PC-3 (cell line): ENCODE results near the gene ACOT13. TPM values are rescaled to one million over a fixed set of nuclear protein-coding genes. Genes with fewer than 3 reads are reported as not detected.
"Not testable (repeated sequence)": the region's sequence is repeated elsewhere in the genome, so short reads cannot be mapped to it uniquely, and the experiment has no call there.

Source experiments
- ATAC-seq: fragments of 200-7000 bp; cut with Tn5 transposase; 2 replicates; pipeline ENCODE4 v1.9.1; 2020; ENCODE audit warnings: mild to moderate bottlenecking, moderate library complexity
- BruUV-seq: library from RNA; stranded (reverse); fragments of 400-500 nt; replicated peaks from 2 replicates; lab custom pipeline; 2021; lab: Mats Ljungman, UMichigan
- CTCF ChIA-PET: fragments of 300-600 bp; sonication (Branson Sonifier 250); formaldehyde crosslinking; loops from one replicate; lab custom pipeline; 2022; ENCODE audit warnings: antibody characterized with exemption; lab: Charles Lee
- POLR2A ChIA-PET: fragments of 300-600 bp; sonication (Branson Sonifier 250); formaldehyde crosslinking; loops from one replicate; lab custom pipeline; 2022; ENCODE audit warnings: antibody characterized with exemption; ENCODE audit not compliant: unreplicated experiment; lab: Charles Lee
- DNase-seq: peaks from one replicate; pipeline ENCODE4 v3.0.0-alpha.2; 2015
- H2AFZ ChIP-seq: fragments of 300-600 bp; sonication (generic); 2 replicates; pipeline ENCODE4 v1.6.0; 2016; ENCODE audit warnings: antibody characterized with exemption, low read length
- H3F3A ChIP-seq: fragments of 300-600 bp; sonication (generic); one replicate; pipeline ENCODE4 v1.6.0; 2017; ENCODE audit warnings: antibody characterized with exemption, low read length, control low read depth, mild to moderate bottlenecking; ENCODE audit not compliant: unreplicated experiment
- H3K27ac ChIP-seq: fragments of 300-600 bp; sonication (generic); 2 replicates; pipeline ENCODE4 v1.5.1; 2016; ENCODE audit warnings: mild to moderate bottlenecking, low read length
- H3K27me3 ChIP-seq: fragments of 300-600 bp; sonication (generic); 2 replicates; pipeline ENCODE4 v1.6.1; 2016; ENCODE audit warnings: low read length, mixed read lengths
- H3K36me3 ChIP-seq: fragments of 300-600 bp; sonication (generic); 2 replicates; pipeline ENCODE4 v1.6.1; 2016; ENCODE audit warnings: low read depth, mixed run types, low read length, mixed read lengths
- H3K4me1 ChIP-seq: fragments of 300-600 bp; sonication (generic); 2 replicates; pipeline ENCODE4 v1.5.1; 2016; ENCODE audit warnings: low read length; ENCODE audit not compliant: insufficient read depth
- H3K4me2 ChIP-seq: fragments of 300-600 bp; sonication (generic); 2 replicates; pipeline ENCODE4 v1.6.0; 2016; ENCODE audit warnings: low read length
- H3K4me3 ChIP-seq: fragments of 300-600 bp; sonication (generic); 2 replicates; pipeline ENCODE4 v1.5.1; 2016; ENCODE audit warnings: mild to moderate bottlenecking, low read length, mixed read lengths
- H3K79me2 ChIP-seq: fragments of 300-600 bp; sonication (generic); 2 replicates; pipeline ENCODE4 v1.6.1; 2017; ENCODE audit warnings: low read length, mixed read lengths
- H3K9ac ChIP-seq: fragments of 300-600 bp; sonication (generic); 2 replicates; pipeline ENCODE4 v1.6.0; 2016; ENCODE audit warnings: mild to moderate bottlenecking, low read length
- H3K9me2 ChIP-seq: fragments of 300-600 bp; sonication (generic); replicated peaks from 2 replicates; pipeline ENCODE4 v1.6.1; 2016; ENCODE audit warnings: mixed run types, low read length, mixed read lengths
- H3K9me3 ChIP-seq: fragments of 300-600 bp; sonication (generic); 2 replicates; pipeline ENCODE4 v1.6.1; 2016; ENCODE audit warnings: low read length, mixed read lengths
- H4K20me1 ChIP-seq: fragments of 300-600 bp; sonication (generic); 2 replicates; pipeline ENCODE4 v1.6.1; 2016; ENCODE audit warnings: low read length, mixed read lengths
- EZH2 ChIP-seq: fragments of 300-600 bp; sonication (generic); IDR thresholded peaks from one replicate; pipeline ENCODE4 v1.6.1; 2017; ENCODE audit warnings: antibody characterized with exemption, mild to moderate bottlenecking, low read length; ENCODE audit not compliant: unreplicated experiment
- EZH2phosphoT487 ChIP-seq: fragments of 300-600 bp; sonication (generic); IDR thresholded peaks from 2 replicates; pipeline ENCODE4 v1.6.1; 2018; ENCODE audit warnings: mild to moderate bottlenecking, antibody characterized with exemption, low read length, borderline replicate concordance
- intact Hi-C: fragments of 100-400 bp; cut with micrococcal nuclease; formaldehyde crosslinking; loops from 2 replicates; pipeline ENCODE4 v1.9.0; 2023
- total RNA-seq: library from RNA; depleted of rRNA; stranded (reverse); fragments of >200 nt; gene quantifications from 2 replicates; pipeline ENCODE4 v1.2.3, GENCODE V29; 2014
- TF ChIP-seq, protein P1 (sequence below): fragments of 300-600 bp; sonication (generic); conservative IDR thresholded peaks from 2 replicates; pipeline ENCODE4 v1.5.1; 2017; ENCODE audit warnings: antibody characterized with exemption, low read depth, mild to moderate bottlenecking, low read length

Gene ACOT13
- total RNA-seq, 1 experiment from 2014 or later: 13.5 TPM

DNA sequence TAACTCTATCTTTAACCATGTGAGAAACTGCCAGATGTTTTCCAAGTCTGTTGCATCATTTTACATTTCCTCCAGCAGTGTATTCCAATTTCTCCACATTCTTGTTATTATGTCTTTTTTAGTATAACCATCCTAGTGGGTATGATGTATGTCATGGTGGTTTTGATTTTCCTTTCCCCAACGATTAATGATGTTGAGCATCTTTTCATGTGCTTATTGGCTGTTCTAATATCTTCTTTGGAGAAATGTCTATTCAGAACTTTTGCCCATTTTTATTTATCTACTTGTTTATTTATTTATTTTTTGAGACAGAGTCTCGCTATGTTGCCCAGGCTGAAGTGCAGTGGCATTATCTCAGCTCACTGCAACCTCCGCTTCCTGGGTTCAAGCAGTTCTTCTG lies 56.4 kb downstream of the ACOT13 start:
- no peaks in the 10 kb centered on the region for H3K27me3 ChIP-seq
- H3K27ac ChIP-seq: no peak overlapping the region
- H3K79me2 ChIP-seq: peaks cover 24% of the 10 kb centered on the region
- H3K4me2 ChIP-seq: no peak overlapping the region
- H3K4me1 ChIP-seq: peaks cover 7% of the 10 kb centered on the region
- ATAC-seq: no peak
- no peak overlapping the region for H3K9ac ChIP-seq
- 0 out of 2 replicates have a peak, but pooled peaks cover 3% of the 10 kb centered on the region for H3K36me3 ChIP-seq
- no peaks in the 10 kb centered on the region for H3K9me3 ChIP-seq
- CTCF ChIA-PET: no interaction called here
- H4K20me1 ChIP-seq: peaks cover 11% of the 10 kb centered on the region
- no TSS peak for BruUV-seq
- no peak overlapping the region for H2AFZ ChIP-seq
- H3F3A ChIP-seq: no peaks in the 10 kb centered on the region
- TF ChIP-seq EZH2 (no peak), EZH2phosphoT487 (no peak)
- TF ChIP-seq, protein P1, sequence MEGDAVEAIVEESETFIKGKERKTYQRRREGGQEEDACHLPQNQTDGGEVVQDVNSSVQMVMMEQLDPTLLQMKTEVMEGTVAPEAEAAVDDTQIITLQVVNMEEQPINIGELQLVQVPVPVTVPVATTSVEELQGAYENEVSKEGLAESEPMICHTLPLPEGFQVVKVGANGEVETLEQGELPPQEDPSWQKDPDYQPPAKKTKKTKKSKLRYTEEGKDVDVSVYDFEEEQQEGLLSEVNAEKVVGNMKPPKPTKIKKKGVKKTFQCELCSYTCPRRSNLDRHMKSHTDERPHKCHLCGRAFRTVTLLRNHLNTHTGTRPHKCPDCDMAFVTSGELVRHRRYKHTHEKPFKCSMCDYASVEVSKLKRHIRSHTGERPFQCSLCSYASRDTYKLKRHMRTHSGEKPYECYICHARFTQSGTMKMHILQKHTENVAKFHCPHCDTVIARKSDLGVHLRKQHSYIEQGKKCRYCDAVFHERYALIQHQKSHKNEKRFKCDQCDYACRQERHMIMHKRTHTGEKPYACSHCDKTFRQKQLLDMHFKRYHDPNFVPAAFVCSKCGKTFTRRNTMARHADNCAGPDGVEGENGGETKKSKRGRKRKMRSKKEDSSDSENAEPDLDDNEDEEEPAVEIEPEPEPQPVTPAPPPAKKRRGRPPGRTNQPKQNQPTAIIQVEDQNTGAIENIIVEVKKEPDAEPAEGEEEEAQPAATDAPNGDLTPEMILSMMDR: no peak
- POLR2A ChIA-PET: no interaction called here
- no peak overlapping the region for H3K4me3 ChIP-seq
- intact Hi-C loops: no loop called here
- DNase-seq: no peak
- H3K9me2 ChIP-seq: no peaks in the 10 kb centered on the region

DNA sequence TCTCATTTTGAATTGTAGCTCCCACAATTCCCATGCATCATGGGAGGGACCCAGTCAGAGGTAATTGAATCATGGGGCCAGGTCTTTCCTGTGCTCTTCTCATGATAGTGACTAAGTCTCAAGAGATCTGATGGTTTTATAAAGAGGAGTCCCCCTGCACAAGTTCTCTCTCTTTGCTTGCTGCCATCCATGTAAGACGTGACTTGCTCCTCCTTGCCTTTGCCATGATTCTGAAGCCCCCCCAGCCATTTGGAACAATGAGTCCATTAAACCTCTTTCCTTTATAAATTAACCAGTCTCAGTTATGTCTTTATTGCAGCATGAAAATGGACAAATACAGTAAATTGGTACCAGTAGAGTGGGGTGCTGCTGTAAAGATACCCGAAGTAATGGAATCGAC lies 63.8 kb downstream of the ACOT13 start:
- H3K4me3 ChIP-seq, H3K9me2 ChIP-seq, H3K9ac ChIP-seq, H3K27me3 ChIP-seq, H3K4me2 ChIP-seq, H3K27ac ChIP-seq, ATAC-seq, intact Hi-C loops, H2AFZ ChIP-seq, POLR2A ChIA-PET, H4K20me1 ChIP-seq, H3K4me1 ChIP-seq, BruUV-seq, H3K36me3 ChIP-seq, H3K79me2 ChIP-seq, CTCF ChIA-PET, DNase-seq, H3F3A ChIP-seq: not testable (repeated sequence)
- 0 out of 2 replicates have a peak, but pooled peaks cover 23% of the 10 kb centered on the region for H3K9me3 ChIP-seq

DNA sequence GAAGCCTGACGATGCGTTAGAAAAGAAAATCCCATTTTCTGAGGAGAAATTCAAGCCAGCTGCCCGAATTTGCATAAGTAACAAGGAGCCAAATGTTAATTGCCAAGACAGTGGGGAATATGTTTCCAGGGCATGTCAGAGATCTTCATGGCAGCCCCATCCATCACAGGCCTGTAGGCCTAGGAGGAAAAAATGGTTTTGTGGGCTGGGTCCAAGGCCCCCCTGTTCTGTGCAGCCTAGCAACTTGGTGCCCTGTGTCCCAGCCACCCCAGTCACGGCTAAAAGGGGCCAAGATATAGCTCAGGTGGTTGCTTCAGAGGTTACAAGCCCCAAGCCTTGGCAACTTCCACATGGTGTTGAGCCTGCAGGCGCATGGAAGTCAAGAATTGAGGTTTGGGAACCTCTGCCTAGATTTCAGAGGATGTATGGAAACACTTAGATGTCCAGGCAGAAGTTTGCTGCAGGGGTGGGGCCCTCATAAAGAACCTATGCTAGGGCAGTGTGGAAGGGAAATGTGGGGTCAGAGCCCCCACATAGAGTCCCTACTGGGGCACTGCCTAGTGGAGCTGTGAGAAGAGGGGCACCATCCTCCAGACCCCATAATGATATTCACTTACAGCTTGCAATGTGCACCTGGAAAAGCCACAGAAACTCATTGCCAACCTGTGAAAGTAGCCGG lies 64.7 kb downstream of the ACOT13 start:
- BruUV-seq, H3K27ac ChIP-seq, H3K27me3 ChIP-seq, CTCF ChIA-PET, H4K20me1 ChIP-seq, H3K4me1 ChIP-seq, H3K79me2 ChIP-seq, H3K4me2 ChIP-seq, ATAC-seq, POLR2A ChIA-PET, H3K4me3 ChIP-seq, H2AFZ ChIP-seq, intact Hi-C loops, DNase-seq, H3K36me3 ChIP-seq, H3K9me2 ChIP-seq, H3K9ac ChIP-seq, H3F3A ChIP-seq: not testable (repeated sequence)
- 0 out of 2 replicates have a peak, but pooled peaks cover 23% of the 10 kb centered on the region for H3K9me3 ChIP-seq

DNA sequence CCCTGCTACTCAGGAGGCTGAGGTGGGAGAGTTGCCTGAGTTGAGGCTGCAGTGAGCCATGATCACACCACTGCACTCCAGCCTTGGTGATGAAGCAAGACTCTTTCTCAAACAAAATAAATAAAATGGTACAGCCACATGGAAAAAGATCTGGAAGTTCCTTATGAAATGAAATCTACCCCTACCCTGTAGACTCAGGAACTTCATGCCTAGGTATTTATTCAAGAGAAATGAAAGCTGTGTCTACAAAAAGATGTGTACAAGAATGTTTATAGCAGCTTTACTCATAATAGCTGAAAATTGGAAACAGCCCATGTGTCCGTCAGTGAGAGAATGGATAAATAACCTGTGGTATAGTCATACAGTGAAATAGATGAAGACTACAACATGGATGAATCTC lies 67.3 kb downstream of the ACOT13 start:
- Histone ChIP-seq H3K27ac (no peak overlapping the region), H3K4me1 (no peaks in the 10 kb centered on the region), H3K4me2 (no peak overlapping the region), H3K27me3 (no peaks in the 10 kb centered on the region), H3K9me2 (0 out of 2 replicates have a peak, but pooled peaks cover 4% of the 10 kb centered on the region), H4K20me1 (no peaks in the 10 kb centered on the region), H3K9ac (no peak overlapping the region), H3K79me2 (no peaks in the 10 kb centered on the region), H3K9me3 (0 out of 2 replicates have a peak, but pooled peaks cover 23% of the 10 kb centered on the region), H3F3A (no peaks in the 10 kb centered on the region), H2AFZ (no peak overlapping the region), H3K4me3 (no peak overlapping the region), H3K36me3 (no peaks in the 10 kb centered on the region)
- intact Hi-C loops: no loop called here
- CTCF ChIA-PET: no interaction called here
- TF ChIP-seq EZH2phosphoT487 (no peak), EZH2 (no peak)
- TF ChIP-seq, protein P1: no peak
- ATAC-seq (no peak), DNase-seq (no peak)
- POLR2A ChIA-PET: no interaction called here
- no TSS peak for BruUV-seq

DNA sequence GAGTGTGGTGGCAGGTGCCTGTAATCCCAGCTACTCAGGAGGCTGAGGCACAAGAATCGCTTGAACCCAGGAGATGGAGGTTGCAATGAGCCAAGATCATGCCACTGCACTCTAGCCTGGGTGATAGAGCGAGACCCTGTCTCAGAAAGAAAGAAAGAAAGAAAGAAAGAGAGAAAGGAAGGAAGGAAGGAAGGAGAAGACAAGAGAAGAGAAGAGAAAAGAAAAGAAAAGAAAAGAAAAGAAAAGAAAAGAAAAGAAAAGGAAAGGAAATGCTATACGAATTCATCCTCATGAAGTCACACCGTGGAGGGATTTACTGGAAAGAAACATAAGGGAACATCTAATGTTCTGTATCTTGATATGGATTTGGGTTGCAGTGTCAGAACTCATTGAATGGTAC lies 67.8 kb downstream of the ACOT13 start:
- H3K79me2 ChIP-seq, H3K27me3 ChIP-seq, H3K4me1 ChIP-seq, H3K9ac ChIP-seq, intact Hi-C loops, CTCF ChIA-PET, DNase-seq, H4K20me1 ChIP-seq, H3K36me3 ChIP-seq, H3F3A ChIP-seq, POLR2A ChIA-PET, H3K9me2 ChIP-seq, H2AFZ ChIP-seq, H3K4me2 ChIP-seq, H3K27ac ChIP-seq, BruUV-seq, ATAC-seq, H3K4me3 ChIP-seq: not testable (repeated sequence)
- 0 out of 2 replicates have a peak, but pooled peaks cover 23% of the 10 kb centered on the region for H3K9me3 ChIP-seq
